Omental fat pad (tissue), 4 donors: ENCODE results near the gene SLIT2. TPM values are rescaled to one million over a fixed set of nuclear protein-coding genes. Genes with fewer than 3 reads are reported as not detected.

Experiments used
- ATAC-seq: fragments of 150-250 bp; one replicate; pipeline ENCODE4 v1.9.1; 2016; ENCODE audit warnings: mild to moderate bottlenecking, moderate library complexity; ENCODE audit not compliant: low FRiP score
- DNase-seq: peaks from one replicate; pipeline ENCODE4 v3.0.0-alpha.2; 2019; ENCODE audit warnings: low spot score
- CTCF ChIP-seq, 3 donors: fragments of 450-650 bp; IDR thresholded peaks; one replicate each; pipeline ENCODE4 v1.5.1; 2016 to 2017; ENCODE audit warnings: antibody characterized with exemption in 3 of 3, mild to moderate bottlenecking in 3 of 3, moderate library complexity in 2 of 3
- total RNA-seq, 4 donors: library from RNA; depleted of rRNA; stranded (reverse); fragments of >200 nt; gene quantifications; one replicate each; pipeline ENCODE4 v1.1.0, GENCODE V29; 2016

SLIT2 gene
- total RNA-seq, 4 donors from 2014 or later: 13.4 to 45.6 (median 18.6) TPM

GRCh38 chr4:20298455-20298854, 46.8 kb downstream of the SLIT2 start:
- no peak for TF ChIP-seq CTCF (IDR thresholded peaks at IDR 0.05)
- DNase-seq (no peak), ATAC-seq (no peak)

DNA sequence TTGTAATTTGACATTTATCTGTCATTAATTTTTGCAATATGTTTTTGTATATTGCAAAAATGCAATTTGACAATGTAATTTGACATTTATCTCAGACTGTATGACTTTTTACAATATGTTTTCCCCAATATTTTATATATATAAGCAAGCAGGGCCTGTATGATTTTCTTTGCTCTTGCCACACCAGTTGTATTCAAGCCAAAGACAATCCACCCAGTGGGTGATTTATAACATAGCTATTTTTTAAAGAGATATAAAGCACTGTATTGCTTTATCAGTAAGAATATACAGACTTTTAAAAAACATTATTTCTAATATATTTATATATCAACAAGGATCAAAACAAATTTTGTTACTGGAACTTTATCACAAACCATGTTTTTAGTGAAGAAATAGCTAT, 47.3 kb downstream of the SLIT2 start:
- no peak for ATAC-seq
- no peak for TF ChIP-seq CTCF (IDR thresholded peaks at IDR 0.05)
- DNase-seq: no peak

DNA sequence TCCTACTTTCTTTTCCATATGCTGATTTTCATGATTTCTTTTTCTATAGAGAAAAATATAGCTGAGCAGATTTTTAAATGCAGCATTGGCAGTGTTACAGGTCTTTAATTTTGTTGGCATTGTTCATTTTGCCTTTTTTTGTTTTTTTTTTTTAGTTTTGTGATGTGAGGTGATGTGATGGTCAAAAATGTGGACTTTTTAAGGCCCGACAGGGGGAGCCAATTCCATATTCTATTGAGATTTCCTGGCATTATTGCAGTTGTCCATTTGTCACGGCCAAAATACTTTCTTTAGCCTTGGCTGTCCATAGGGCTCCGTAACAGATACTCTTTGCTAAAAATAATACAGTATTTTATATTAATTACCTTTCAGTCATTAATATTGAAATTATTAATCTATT, 47.8 kb downstream of the SLIT2 start:
- no peak for DNase-seq
- TF ChIP-seq CTCF (IDR thresholded peaks at IDR 0.05): no peak
- ATAC-seq: no peak

- DNase-seq (no peak), ATAC-seq (no peak)
- no peak for TF ChIP-seq CTCF (IDR thresholded peaks at IDR 0.05)
These were observed 49.5 kb downstream of the SLIT2 start for GRCh38 chr4:20301161-20301560.
